Type B pancreatic cell (in vitro differentiated cells): ENCODE measurements around the gene ITGA5. TPM values are rescaled to one million over a fixed set of nuclear protein-coding genes. Genes with fewer than 3 reads are reported as not detected.
A peak's percentile ranks its signal among the peaks of the same experiment; 100 is the strongest.

Experiments used
- DNase-seq: peaks from one replicate; pipeline ENCODE4 v3.0.0; 2021; ENCODE audit warnings: mixed read lengths; ENCODE audit not compliant: unreplicated experiment; ENCODE audit errors: extremely low spot score
- H3K27ac Mint-ChIP-seq: 2 replicates; pipeline ENCODE4 v1.8.0; 2021; ENCODE audit warnings: mild to moderate bottlenecking, mixed read lengths
- H3K27me3 Mint-ChIP-seq: 2 replicates; pipeline ENCODE4 v1.8.0; 2021; ENCODE audit warnings: mixed read lengths
- H3K36me3 Mint-ChIP-seq: 2 replicates; pipeline ENCODE4 v1.8.0; 2021; ENCODE audit warnings: mixed read lengths
- H3K4me1 Mint-ChIP-seq: one replicate; pipeline ENCODE4 v1.8.0; 2021; ENCODE audit warnings: mixed read lengths; ENCODE audit not compliant: unreplicated experiment
- H3K4me3 Mint-ChIP-seq: 2 replicates; pipeline ENCODE4 v1.8.0; 2021; ENCODE audit warnings: mild to moderate bottlenecking, mixed read lengths
- H3K9me3 Mint-ChIP-seq: 2 replicates; pipeline ENCODE4 v1.8.0; 2021; ENCODE audit warnings: mixed read lengths
- total RNA-seq: library from RNA; stranded (reverse); gene quantifications from 2 replicates; pipeline ENCODE4 v1.2.1, GENCODE V29; 2021; ENCODE audit warnings: low replicate concordance
- TF ChIP-seq, protein P1 (sequence below): fragments of 200-600 bp; sonication (generic); conservative IDR thresholded peaks from 2 replicates; pipeline ENCODE4 v1.5.0; 2021; ENCODE audit warnings: antibody characterized with exemption, mild to moderate bottlenecking

The ITGA5 gene
- total RNA-seq, 1 donor from 2014 or later: 25.9 TPM

DNA sequence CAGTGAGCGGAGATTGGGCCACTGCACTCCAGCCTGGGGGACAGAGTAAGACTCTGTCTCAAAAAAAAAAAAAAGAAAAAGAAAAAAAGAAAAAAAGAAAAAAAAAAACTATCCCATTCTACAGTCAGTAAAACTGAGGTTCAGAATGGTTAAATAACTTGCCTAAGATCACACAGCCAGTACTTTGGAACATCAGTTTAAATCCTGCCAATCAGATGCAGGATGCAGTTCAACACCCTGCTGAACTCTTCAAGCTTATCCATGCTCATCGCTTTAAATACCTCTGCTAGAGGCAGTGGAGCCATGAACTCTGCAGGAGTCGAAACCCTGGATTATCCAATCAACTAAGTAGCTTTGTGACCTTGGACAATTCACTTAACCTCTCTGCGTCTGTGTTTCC is 37.9 kb downstream of the ITGA5 start:
- DNase-seq: no peak
- peaks cover 41% of the 10 kb centered on the region for H3K4me1 Mint-ChIP-seq
- H3K9me3 Mint-ChIP-seq: no peaks in the 10 kb centered on the region
- no peak overlapping the region for H3K27ac Mint-ChIP-seq
- no peak overlapping the region for H3K4me3 Mint-ChIP-seq
- no peaks in the 10 kb centered on the region for H3K27me3 Mint-ChIP-seq
- TF ChIP-seq, protein P1, sequence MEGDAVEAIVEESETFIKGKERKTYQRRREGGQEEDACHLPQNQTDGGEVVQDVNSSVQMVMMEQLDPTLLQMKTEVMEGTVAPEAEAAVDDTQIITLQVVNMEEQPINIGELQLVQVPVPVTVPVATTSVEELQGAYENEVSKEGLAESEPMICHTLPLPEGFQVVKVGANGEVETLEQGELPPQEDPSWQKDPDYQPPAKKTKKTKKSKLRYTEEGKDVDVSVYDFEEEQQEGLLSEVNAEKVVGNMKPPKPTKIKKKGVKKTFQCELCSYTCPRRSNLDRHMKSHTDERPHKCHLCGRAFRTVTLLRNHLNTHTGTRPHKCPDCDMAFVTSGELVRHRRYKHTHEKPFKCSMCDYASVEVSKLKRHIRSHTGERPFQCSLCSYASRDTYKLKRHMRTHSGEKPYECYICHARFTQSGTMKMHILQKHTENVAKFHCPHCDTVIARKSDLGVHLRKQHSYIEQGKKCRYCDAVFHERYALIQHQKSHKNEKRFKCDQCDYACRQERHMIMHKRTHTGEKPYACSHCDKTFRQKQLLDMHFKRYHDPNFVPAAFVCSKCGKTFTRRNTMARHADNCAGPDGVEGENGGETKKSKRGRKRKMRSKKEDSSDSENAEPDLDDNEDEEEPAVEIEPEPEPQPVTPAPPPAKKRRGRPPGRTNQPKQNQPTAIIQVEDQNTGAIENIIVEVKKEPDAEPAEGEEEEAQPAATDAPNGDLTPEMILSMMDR: no peak
- H3K36me3 Mint-ChIP-seq: peaks cover 16% of the 10 kb centered on the region

DNA sequence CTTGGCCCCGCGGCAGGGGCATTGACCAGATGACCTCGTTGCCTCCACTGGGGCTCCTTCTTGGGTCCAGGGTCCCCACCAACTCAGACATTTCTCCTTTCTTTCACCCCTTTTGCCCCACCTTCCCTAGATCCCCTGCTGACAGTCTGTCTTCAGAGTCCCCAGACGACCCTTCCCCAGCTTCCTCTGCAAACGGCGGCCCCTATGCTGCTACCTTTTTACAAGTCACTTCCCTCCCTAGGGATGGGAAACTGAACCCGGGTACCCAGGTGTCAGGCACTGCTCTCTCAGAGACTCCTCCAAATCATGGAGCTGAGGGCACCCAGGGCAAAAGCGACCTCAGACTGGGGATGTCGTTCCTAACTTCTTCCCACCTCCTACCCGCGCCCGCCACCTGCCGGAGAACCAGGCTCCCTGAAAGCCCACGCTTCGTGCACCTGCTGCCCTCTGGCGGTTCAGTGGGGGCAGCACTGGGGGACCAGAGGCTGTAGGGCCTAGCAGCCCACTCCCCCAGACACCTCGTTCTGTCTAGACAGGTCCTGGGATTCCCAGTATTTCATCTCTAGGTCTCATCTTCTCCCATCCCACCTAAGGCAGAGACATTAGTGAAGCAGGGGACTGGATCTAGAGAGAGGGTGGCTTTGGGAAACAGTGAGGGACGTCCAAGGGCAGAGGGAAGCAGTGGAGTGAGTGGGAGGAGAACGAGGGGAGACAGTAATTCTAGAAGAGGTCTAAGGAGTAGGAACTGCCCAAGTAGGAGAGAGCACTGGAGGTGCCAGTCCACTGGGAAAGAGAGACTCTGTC is 39.5 kb downstream of the ITGA5 start:
- Mint-ChIP-seq H3K27me3 (no peaks in the 10 kb centered on the region), H3K27ac (peak overlapping the region; percentile 78), H3K4me1 (peaks cover 29% of the 10 kb centered on the region)

DNA sequence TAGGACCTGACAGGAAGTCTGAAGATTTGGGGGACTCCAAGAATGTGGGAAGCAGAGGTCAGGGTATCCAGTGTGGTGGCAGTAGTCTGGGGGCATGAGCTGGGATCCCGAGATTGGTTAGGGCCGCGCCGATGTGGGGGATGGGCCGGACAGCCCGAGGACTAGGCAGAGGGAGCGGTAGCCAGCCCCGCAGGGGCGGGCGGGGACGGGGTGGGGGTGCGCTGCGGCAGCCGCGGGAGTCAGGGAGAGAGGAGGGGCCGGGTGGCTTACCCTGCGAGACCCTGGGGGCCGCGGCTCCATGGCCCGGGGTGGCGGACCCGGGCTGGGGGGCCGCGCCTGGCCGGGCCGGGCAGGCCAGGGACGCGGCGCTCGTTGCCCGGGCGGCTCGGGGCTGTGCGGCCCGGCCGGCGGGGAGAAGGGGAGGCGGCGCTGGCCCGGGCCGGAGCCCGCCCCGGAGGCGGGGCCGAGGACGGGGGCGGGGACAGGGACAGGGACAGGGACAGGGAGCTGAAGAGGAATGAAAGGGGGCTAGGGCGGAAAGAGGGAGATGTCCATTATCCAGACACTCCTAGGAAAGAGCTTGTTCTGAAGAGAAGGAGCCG is 40.2 kb downstream of the ITGA5 start:
- Mint-ChIP-seq H3K27me3 (no peaks in the 10 kb centered on the region), H3K36me3 (peaks cover 14% of the 10 kb centered on the region), H3K9me3 (no peaks in the 10 kb centered on the region), H3K4me1 (peaks cover 22% of the 10 kb centered on the region), H3K4me3 (peak overlapping the region; percentile 87), H3K27ac (no peak overlapping the region)
- DNase-seq: no peak
- TF ChIP-seq, protein P1: no peak

More for the DNA sequence above, 39.5 kb downstream of the ITGA5 start:
- Mint-ChIP-seq H3K36me3 (peaks cover 16% of the 10 kb centered on the region), H3K4me3 (peak overlapping the region; percentile 87), H3K9me3 (no peaks in the 10 kb centered on the region)
- DNase-seq: peak; percentile 97
- TF ChIP-seq, protein P1: peak; percentile 100

DNA sequence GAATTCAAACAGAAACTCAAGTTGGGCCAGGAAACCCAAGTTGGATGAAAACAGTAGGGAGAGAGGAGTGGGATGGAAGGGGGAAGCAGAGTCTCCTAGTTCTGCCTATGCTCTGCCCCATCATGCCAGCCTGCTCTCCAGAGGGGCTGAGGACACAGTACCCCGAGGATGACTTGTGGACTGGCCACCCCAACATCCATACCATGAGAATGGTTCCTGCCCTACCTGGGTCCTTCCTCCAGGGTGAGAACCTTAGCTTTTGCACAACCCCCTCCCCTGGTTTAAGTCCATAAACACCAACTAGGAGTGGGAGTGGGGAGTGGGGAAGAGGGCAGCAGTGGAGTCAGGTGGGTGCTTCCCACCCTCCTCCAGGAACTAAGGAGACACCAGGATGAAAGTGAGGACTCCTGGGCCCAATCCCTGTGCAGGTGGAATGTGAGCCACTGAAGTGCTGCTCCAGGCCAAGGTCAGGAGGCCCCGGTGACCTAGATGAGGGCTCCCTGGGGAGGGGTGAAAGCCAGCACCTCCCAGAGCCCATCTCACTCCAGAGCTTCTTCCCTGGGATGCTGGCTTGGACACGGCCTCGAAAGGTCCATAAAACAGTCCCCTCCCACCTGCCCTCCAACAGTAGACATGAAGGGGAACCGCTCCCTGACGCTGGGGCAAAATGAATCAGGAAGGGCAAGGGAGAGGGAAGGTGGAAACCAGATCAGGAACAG is 41.1 kb downstream of the ITGA5 start:
- Mint-ChIP-seq H3K36me3 (peaks cover 12% of the 10 kb centered on the region), H3K27me3 (no peaks in the 10 kb centered on the region), H3K27ac (no peak overlapping the region), H3K4me1 (peaks cover 20% of the 10 kb centered on the region), H3K9me3 (no peaks in the 10 kb centered on the region), H3K4me3 (peak overlapping the region; percentile 87)
- DNase-seq: no peak
- TF ChIP-seq, protein P1: no peak

DNA sequence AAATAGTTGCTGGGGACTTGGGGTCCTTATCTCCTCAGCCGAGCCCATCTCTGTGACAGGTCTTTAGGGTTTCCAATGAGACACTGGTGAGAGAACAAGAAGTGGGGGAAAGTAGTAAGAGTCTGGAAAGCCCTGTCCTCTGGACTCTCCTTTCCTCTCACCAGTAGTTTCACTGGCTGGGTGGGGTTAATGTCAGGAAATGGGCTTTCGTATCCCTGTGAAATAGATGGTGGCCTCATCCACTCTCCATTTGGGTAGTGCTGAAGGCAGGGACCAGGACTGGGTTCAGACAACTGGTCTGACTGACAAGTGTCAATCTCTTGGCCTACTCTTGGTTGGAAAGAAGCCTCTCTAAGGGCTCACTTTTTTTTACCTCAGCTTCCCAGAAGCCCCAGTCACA is 42.1 kb downstream of the ITGA5 start:
- Mint-ChIP-seq H3K36me3 (peaks cover 13% of the 10 kb centered on the region), H3K27ac (peak overlapping the region; percentile 66), H3K4me3 (peak overlapping the region; percentile 77), H3K27me3 (no peaks in the 10 kb centered on the region), H3K4me1 (peaks cover 27% of the 10 kb centered on the region), H3K9me3 (no peaks in the 10 kb centered on the region)
- no peak for DNase-seq
- TF ChIP-seq, protein P1: no peak
